Endothelial cell of umbilical vein (primary cell): ENCODE results near the gene TMC2. TPM values are rescaled to one million over a fixed set of nuclear protein-coding genes. Genes with fewer than 3 reads are reported as not detected.

Experiments used
- BruUV-seq: library from RNA; stranded (reverse); fragments of 400-500 nt; replicated peaks from 2 replicates; lab custom pipeline; 2021; lab: Mats Ljungman, UMichigan
- CTCF ChIA-PET: fragments of 300-600, 350-600 bp; sonication (Branson Sonifier 250); formaldehyde crosslinking; loops from one replicate; lab custom pipeline; 2021; ENCODE audit warnings: antibody characterized with exemption, inconsistent platforms; lab: Charles Lee
- POLR2A ChIA-PET: fragments of 300-600, 350-600 bp; sonication (Branson Sonifier 250); formaldehyde crosslinking; loops from one replicate; lab custom pipeline; 2021; ENCODE audit warnings: antibody characterized with exemption, inconsistent platforms; lab: Charles Lee
- DNase-seq: peaks from one replicate; pipeline ENCODE4 v3.0.0-alpha.2; 2011; ENCODE audit warnings: low read depth, low spot score
- FAIRE-seq: peaks from 2 replicates; lab custom pipeline; 2011; peaks lifted over from hg19 to GRCh38; lab: Jason Lieb, UNC
- H2AFZ ChIP-seq: 2 replicates; pipeline ENCODE4 v1.6.0; 2012; ENCODE audit warnings: low read depth, low read length, control low read depth, inconsistent platforms
- H3K27ac ChIP-seq: 2 replicates; pipeline ENCODE4 v1.5.1; 2011; ENCODE audit warnings: low read depth, mild to moderate bottlenecking, control low read depth, low read length, moderate library complexity; ENCODE audit not compliant: insufficient read depth
- H3K27me3 ChIP-seq, 2 experiments: 2 replicates each; pipeline versions ENCODE4 v1.6.0 to v1.6.1; 2011; ENCODE audit warnings: low read length in 2 of 2, mixed read lengths in 1 of 2; ENCODE audit not compliant: control insufficient read depth in 2 of 2, insufficient read depth in 2 of 2
- H3K36me3 ChIP-seq, 2 experiments: 2 replicates in 1 of 2; 3 replicates in 1 of 2; pipeline ENCODE4 v1.5.1; 2011; ENCODE audit warnings: low read length in 2 of 2, mild to moderate bottlenecking in 1 of 2, moderate library complexity in 1 of 2; ENCODE audit not compliant: control insufficient read depth in 2 of 2, insufficient read depth in 2 of 2; ENCODE audit errors: extremely low read depth in 1 of 2
- H3K4me1 ChIP-seq: 3 replicates; pipeline ENCODE4 v1.5.1; 2011; ENCODE audit warnings: mild to moderate bottlenecking, low read length; ENCODE audit not compliant: control insufficient read depth, insufficient read depth; ENCODE audit errors: extremely low read depth
- H3K4me2 ChIP-seq: 2 replicates; pipeline ENCODE4 v1.6.1; 2011; ENCODE audit warnings: low read length, control low read depth, mixed read lengths; ENCODE audit not compliant: insufficient read depth
- H3K4me3 ChIP-seq, 3 experiments: fragments of 200-600 bp in 1 of 3; sonication (generic), shearing (Covaris generic) in 1 of 3; replicated peaks in 1 of 3; 2 replicates each; pipeline ENCODE4 v1.5.1; 2011 to 2016; ENCODE audit warnings: control low read depth in 3 of 3, low read length in 3 of 3, mild to moderate bottlenecking in 2 of 3, inconsistent platforms in 1 of 3, low read depth in 1 of 3, moderate library complexity in 1 of 3; ENCODE audit not compliant: insufficient read depth in 1 of 3
- H3K79me2 ChIP-seq: 2 replicates; pipeline ENCODE4 v1.6.0; 2012; ENCODE audit warnings: low read length, inconsistent platforms; ENCODE audit not compliant: control insufficient read depth, insufficient read depth
- H3K9ac ChIP-seq: replicated peaks from 2 replicates; pipeline ENCODE3; 2011; ENCODE audit warnings: low read length, control low read depth; ENCODE audit not compliant: insufficient read depth; ENCODE audit errors: extremely low read depth
- H3K9me1 ChIP-seq: replicated peaks from 3 replicates; pipeline ENCODE4 v1.6.0; 2011; ENCODE audit warnings: mild to moderate bottlenecking, low read length; ENCODE audit not compliant: control insufficient read depth, insufficient read depth; ENCODE audit errors: extremely low read depth
- H3K9me3 ChIP-seq: replicated peaks from 2 replicates; pipeline ENCODE4 v1.5.1; 2012; ENCODE audit warnings: low read length, inconsistent platforms; ENCODE audit not compliant: control insufficient read depth, insufficient read depth
- H4K20me1 ChIP-seq: replicated peaks from 2 replicates; pipeline ENCODE3; 2011; ENCODE audit warnings: mild to moderate bottlenecking, low read length; ENCODE audit not compliant: control insufficient read depth, insufficient read depth; ENCODE audit errors: extremely low read depth
- EZH2 ChIP-seq: IDR thresholded peaks from 2 replicates; pipeline ENCODE4 v1.6.1; 2012; ENCODE audit warnings: borderline replicate concordance, low read depth, mild to moderate bottlenecking, moderate library complexity, low read length, inconsistent platforms; ENCODE audit not compliant: severe bottlenecking
- FOS ChIP-seq: IDR thresholded peaks from 2 replicates; pipeline ENCODE4 v1.6.1; 2011; ENCODE audit warnings: mild to moderate bottlenecking, low read length, moderate library complexity, borderline replicate concordance; ENCODE audit not compliant: insufficient read depth
- GATA2 ChIP-seq: IDR thresholded peaks from 2 replicates; pipeline ENCODE4 v1.7.0; 2011; ENCODE audit warnings: low read depth, mild to moderate bottlenecking, moderate library complexity, mixed read lengths, low read length; ENCODE audit not compliant: insufficient read length, insufficient read depth
- JUN ChIP-seq: IDR thresholded peaks from 2 replicates; pipeline ENCODE4 v1.6.1; 2011; ENCODE audit warnings: borderline replicate concordance, low read depth; ENCODE audit not compliant: insufficient read length, insufficient read depth
- MYC ChIP-seq: IDR thresholded peaks from one replicate; pipeline ENCODE4 v1.6.1; 2011; ENCODE audit warnings: mild to moderate bottlenecking, low read depth, low read length
- POLR2A ChIP-seq: IDR thresholded peaks from 2 replicates; pipeline ENCODE4 v1.6.1; 2012; ENCODE audit warnings: low read depth, mild to moderate bottlenecking, control low read depth, low read length
- POLR2AphosphoS5 ChIP-seq: IDR thresholded peaks from 2 replicates; pipeline ENCODE4 v1.6.1; 2012; ENCODE audit warnings: low read depth, mild to moderate bottlenecking, control low read depth, low read length, moderate library complexity; ENCODE audit not compliant: insufficient read depth
- dilution Hi-C: fragments of 300-500 bp; cut with MboI; formaldehyde crosslinking; loops from one replicate; pipeline ENCODE4 v1.15.0; 2019; ENCODE audit warnings: low sequenced_read_pairs; ENCODE audit not compliant: extremely low pct_ligation_motif_present
- intact Hi-C: fragments of 100-400 bp; cut with micrococcal nuclease; formaldehyde crosslinking; loops from one replicate; pipeline ENCODE4 v1.10.0; 2022
- polyA plus RNA-seq, 4 experiments: library from polyadenylated mRNA; depleted of rRNA in 3 of 4; stranded (reverse) in 3 of 4; unstranded in 1 of 4; fragments of >200 nt; gene quantifications; 2 replicates each; pipeline versions ENCODE4 v1.2.1 to v1.2.3, GENCODE V29; 2011 to 2012; ENCODE audit warnings: missing spikeins in 1 of 4
- total RNA-seq: library from RNA; stranded (reverse); gene quantifications from 2 replicates; pipeline ENCODE4 v1.2.3, GENCODE V29; 2021
- TF ChIP-seq, protein P1 (sequence below), 2 donors: IDR thresholded peaks; 1 replicate in 1 of 2; 2 replicates in 1 of 2; pipeline ENCODE4 v1.5.1; 2011; ENCODE audit warnings: low read length in 2 of 2, mild to moderate bottlenecking in 2 of 2, moderate library complexity in 2 of 2, control low read depth in 1 of 2, inconsistent platforms in 1 of 2, low read depth in 1 of 2; ENCODE audit not compliant: insufficient read depth in 1 of 2; ENCODE audit errors: extremely low read depth in 1 of 2
- TF ChIP-seq, protein P2 (sequence below): IDR thresholded peaks from 2 replicates; pipeline ENCODE4 v1.6.1; 2011; ENCODE audit not compliant: insufficient read depth, insufficient read length

TMC2 gene
- total and polyA plus RNA-seq, 2 donors (not counting 3 experiments of a cell fraction or from before 2014, with no cell fraction given): not detected

DNA sequence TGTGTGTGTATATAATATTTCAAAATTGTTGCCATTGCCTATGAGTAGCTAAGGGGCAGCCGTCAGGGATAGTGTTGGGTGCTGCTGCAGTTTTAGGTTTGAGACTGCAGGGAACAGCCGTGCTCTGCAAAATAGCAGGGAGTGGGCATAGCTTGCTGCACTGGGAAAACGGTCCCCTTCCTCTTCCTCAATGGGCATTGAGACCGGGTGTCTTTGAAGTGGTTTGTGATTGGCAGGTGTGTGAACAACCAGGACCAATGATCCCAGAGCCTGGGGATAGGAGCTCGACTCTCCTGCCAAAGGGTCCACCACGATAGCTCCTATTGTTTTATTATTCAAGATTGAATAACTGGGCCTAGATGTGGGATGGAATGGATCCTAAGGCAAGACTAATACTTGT, 151.1 kb downstream of the TMC2 start:
- Histone ChIP-seq H3K4me1 (peaks cover 4% of the 10 kb centered on the region), H3K4me2 (no peak overlapping the region), H2AFZ (peak overlapping the region; percentile 42), H3K9ac (no peak overlapping the region), H3K9me3 (no peaks in the 10 kb centered on the region), H3K36me3 (no peaks in the 10 kb centered on the region), H3K9me1 (no peaks in the 10 kb centered on the region), H3K79me2 (no peaks in the 10 kb centered on the region), H4K20me1 (no peaks in the 10 kb centered on the region), H3K27me3 (peaks cover 14 to 32% of the 10 kb centered on the region in 2 experiments), H3K4me3 (no peak overlapping the region), H3K27ac (no peak overlapping the region)
- ChIA-PET POLR2A (interaction anchor here (0.6 kb wide), 1 partner anchor 63 kb away, joined by 3 read pairs; no protein-coding TSS in a partner anchor), CTCF (interaction anchor here (0.8 to 3.2 kb wide), 4 partner anchors 13 to 56 kb away, joined by 3 to 15 read pairs (median 3); no protein-coding TSS in a partner anchor)
- dilution Hi-C loops: no loop called here
- intact Hi-C loops: no loop called here
- DNase-seq (no peak), FAIRE-seq (no peak)
- BruUV-seq: no TSS peak
- TF ChIP-seq POLR2AphosphoS5 (no peak), POLR2A (no peak), JUN (no peak), EZH2 (no peak), FOS (no peak), GATA2 (no peak), MYC (no peak)
- TF ChIP-seq, protein P1, sequence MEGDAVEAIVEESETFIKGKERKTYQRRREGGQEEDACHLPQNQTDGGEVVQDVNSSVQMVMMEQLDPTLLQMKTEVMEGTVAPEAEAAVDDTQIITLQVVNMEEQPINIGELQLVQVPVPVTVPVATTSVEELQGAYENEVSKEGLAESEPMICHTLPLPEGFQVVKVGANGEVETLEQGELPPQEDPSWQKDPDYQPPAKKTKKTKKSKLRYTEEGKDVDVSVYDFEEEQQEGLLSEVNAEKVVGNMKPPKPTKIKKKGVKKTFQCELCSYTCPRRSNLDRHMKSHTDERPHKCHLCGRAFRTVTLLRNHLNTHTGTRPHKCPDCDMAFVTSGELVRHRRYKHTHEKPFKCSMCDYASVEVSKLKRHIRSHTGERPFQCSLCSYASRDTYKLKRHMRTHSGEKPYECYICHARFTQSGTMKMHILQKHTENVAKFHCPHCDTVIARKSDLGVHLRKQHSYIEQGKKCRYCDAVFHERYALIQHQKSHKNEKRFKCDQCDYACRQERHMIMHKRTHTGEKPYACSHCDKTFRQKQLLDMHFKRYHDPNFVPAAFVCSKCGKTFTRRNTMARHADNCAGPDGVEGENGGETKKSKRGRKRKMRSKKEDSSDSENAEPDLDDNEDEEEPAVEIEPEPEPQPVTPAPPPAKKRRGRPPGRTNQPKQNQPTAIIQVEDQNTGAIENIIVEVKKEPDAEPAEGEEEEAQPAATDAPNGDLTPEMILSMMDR (IDR thresholded peaks at IDR 0.05; ENCODE audit: extremely low read depth in 1 of 2, insufficient read depth in 1 of 2, low read depth in 1 of 2, low read length in 2 of 2): no peak
- TF ChIP-seq, protein P2, sequence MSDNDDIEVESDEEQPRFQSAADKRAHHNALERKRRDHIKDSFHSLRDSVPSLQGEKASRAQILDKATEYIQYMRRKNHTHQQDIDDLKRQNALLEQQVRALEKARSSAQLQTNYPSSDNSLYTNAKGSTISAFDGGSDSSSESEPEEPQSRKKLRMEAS: no peak
